ENCODE results near the gene FOXN3. TPM values are rescaled to one million over a fixed set of nuclear protein-coding genes. Genes with fewer than 3 reads are reported as not detected.

FOXN3 gene
- total RNA-seq, 2 donors from 2014 or later: 46.8 to 72.6 TPM

GRCh38 chr14:89401241-89401640 lies 15.8 kb downstream of the FOXN3 start:
- no peak for TF ChIP-seq CTCF (IDR thresholded peaks at IDR 0.05)
- no peak overlapping the region for H3K4me3 ChIP-seq
- no peaks in the 10 kb centered on the region for H3K4me1 ChIP-seq
- no peaks in the 10 kb centered on the region for H3K27me3 ChIP-seq
- DNase-seq: no peak
- no peaks in the 10 kb centered on the region for H3K36me3 ChIP-seq
- no peaks in the 10 kb centered on the region for H3K9me3 ChIP-seq
- no peak overlapping the region for H3K27ac ChIP-seq
- no peak overlapping the region for H3K9ac ChIP-seq (ENCODE audit: low read depth in 2 of 2, low read length in 2 of 2)
- intact Hi-C loops (cut with DNase I): no loop called here

- no peaks in the 10 kb centered on the region for H3K27me3 ChIP-seq
- no peak overlapping the region for H3K4me3 ChIP-seq
- no peak for TF ChIP-seq CTCF (IDR thresholded peaks at IDR 0.05)
- H3K4me1 ChIP-seq: no peaks in the 10 kb centered on the region
- intact Hi-C loops (cut with DNase I): no loop called here
- no peak for DNase-seq
- H3K36me3 ChIP-seq: no peaks in the 10 kb centered on the region
- no peak overlapping the region for H3K27ac ChIP-seq
- H3K9ac ChIP-seq (ENCODE audit: low read depth in 2 of 2, low read length in 2 of 2): no peak overlapping the region
- H3K9me3 ChIP-seq: no peaks in the 10 kb centered on the region
Observed at GRCh38 chr14:89400529-89400928, 16.5 kb downstream of the FOXN3 start.

- H3K27ac ChIP-seq: no peak overlapping the region
- no peaks in the 10 kb centered on the region for H3K4me1 ChIP-seq
- H3K9ac ChIP-seq (ENCODE audit: low read depth in 2 of 2, low read length in 2 of 2): no peak overlapping the region
- no peaks in the 10 kb centered on the region for H3K36me3 ChIP-seq
- H3K4me3 ChIP-seq: no peak overlapping the region
- no peaks in the 10 kb centered on the region for H3K9me3 ChIP-seq
- DNase-seq: no peak
- intact Hi-C loops (cut with DNase I): no loop called here
- TF ChIP-seq CTCF (IDR thresholded peaks at IDR 0.05): no peak
- H3K27me3 ChIP-seq: no peaks in the 10 kb centered on the region
Observed at GRCh38 chr14:89399594-89400068, 17.4 kb downstream of the FOXN3 start.

- Histone ChIP-seq H3K9ac (ENCODE audit: low read depth in 2 of 2, low read length in 2 of 2) (no peak overlapping the region), H3K4me3 (no peak overlapping the region), H3K27me3 (no peaks in the 10 kb centered on the region), H3K36me3 (no peaks in the 10 kb centered on the region), H3K4me1 (no peaks in the 10 kb centered on the region), H3K27ac (no peak overlapping the region), H3K9me3 (no peaks in the 10 kb centered on the region)
- intact Hi-C loops (cut with DNase I): no loop called here
- DNase-seq: no peak
- no peak for TF ChIP-seq CTCF (IDR thresholded peaks at IDR 0.05)
Observed at GRCh38 chr14:89399157-89399556, 17.9 kb downstream of the FOXN3 start.

GRCh38 chr14:89397569-89398230 lies 19.3 kb downstream of the FOXN3 start:
- H3K9me3 ChIP-seq: no peaks in the 10 kb centered on the region
- no peak overlapping the region for H3K4me3 ChIP-seq
- no peak for DNase-seq
- H3K27ac ChIP-seq: no peak overlapping the region
- no peaks in the 10 kb centered on the region for H3K27me3 ChIP-seq
- no peak overlapping the region for H3K9ac ChIP-seq (ENCODE audit: low read depth in 2 of 2, low read length in 2 of 2)
- no peaks in the 10 kb centered on the region for H3K36me3 ChIP-seq
- no peaks in the 10 kb centered on the region for H3K4me1 ChIP-seq
- no peak for TF ChIP-seq CTCF (IDR thresholded peaks at IDR 0.05)
- intact Hi-C loops (cut with DNase I): no loop called here

Measured in colonic mucosa (tissue), 4 donors.